DND-41 (cell line): ENCODE data around the gene SYNDIG1.

Experiments
- EZH2 ChIP-seq: IDR thresholded peaks from 3 replicates; pipeline ENCODE4 v1.6.1; 2012; ENCODE audit warnings: borderline replicate concordance, low read depth, mild to moderate bottlenecking, moderate library complexity, low read length, inconsistent platforms; ENCODE audit not compliant: severe bottlenecking
- TF ChIP-seq, protein P1 (sequence below): IDR thresholded peaks from 2 replicates; pipeline ENCODE4 v1.5.1; 2012; ENCODE audit warnings: borderline replicate concordance, low read length, moderate library complexity, mild to moderate bottlenecking; ENCODE audit not compliant: poor library complexity, severe bottlenecking; ENCODE audit errors: extremely low read depth

DNA sequence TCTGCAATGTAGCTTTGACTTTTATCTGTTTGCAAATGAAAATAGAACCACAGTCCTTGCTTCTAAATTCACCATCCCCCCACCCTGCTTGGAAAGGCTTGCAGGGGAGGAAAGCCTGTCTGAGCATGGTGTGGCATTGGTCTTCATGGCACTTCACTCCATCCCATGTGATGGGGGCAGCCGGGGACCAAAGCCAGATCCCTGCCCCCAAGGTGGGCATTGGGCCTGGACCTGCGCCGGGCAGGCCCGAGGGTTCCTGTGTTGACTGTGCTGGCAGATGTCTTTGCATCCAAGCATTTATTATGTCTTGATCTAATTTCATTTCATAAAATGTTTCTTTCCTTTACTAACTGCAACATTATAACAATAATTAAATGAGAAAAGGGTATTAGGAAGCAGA, 120.0 kb downstream of the SYNDIG1 start:
- no peak for TF ChIP-seq EZH2
- TF ChIP-seq, protein P1, sequence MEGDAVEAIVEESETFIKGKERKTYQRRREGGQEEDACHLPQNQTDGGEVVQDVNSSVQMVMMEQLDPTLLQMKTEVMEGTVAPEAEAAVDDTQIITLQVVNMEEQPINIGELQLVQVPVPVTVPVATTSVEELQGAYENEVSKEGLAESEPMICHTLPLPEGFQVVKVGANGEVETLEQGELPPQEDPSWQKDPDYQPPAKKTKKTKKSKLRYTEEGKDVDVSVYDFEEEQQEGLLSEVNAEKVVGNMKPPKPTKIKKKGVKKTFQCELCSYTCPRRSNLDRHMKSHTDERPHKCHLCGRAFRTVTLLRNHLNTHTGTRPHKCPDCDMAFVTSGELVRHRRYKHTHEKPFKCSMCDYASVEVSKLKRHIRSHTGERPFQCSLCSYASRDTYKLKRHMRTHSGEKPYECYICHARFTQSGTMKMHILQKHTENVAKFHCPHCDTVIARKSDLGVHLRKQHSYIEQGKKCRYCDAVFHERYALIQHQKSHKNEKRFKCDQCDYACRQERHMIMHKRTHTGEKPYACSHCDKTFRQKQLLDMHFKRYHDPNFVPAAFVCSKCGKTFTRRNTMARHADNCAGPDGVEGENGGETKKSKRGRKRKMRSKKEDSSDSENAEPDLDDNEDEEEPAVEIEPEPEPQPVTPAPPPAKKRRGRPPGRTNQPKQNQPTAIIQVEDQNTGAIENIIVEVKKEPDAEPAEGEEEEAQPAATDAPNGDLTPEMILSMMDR, result no peak
